GM10266 (cell line): Measurements from ENCODE around the gene ANAPC2.

Experiments
- DNase-seq: peaks from one replicate; pipeline ENCODE4 v3.0.0; 2012; ENCODE audit errors: extremely low spot score
- CTCF ChIP-seq: IDR thresholded peaks from 2 replicates; pipeline ENCODE4 v1.5.1; 2012; ENCODE audit warnings: mild to moderate bottlenecking, low read depth; ENCODE audit not compliant: control insufficient read depth, insufficient read depth; ENCODE audit errors: missing control alignments

ANAPC2 gene

DNA sequence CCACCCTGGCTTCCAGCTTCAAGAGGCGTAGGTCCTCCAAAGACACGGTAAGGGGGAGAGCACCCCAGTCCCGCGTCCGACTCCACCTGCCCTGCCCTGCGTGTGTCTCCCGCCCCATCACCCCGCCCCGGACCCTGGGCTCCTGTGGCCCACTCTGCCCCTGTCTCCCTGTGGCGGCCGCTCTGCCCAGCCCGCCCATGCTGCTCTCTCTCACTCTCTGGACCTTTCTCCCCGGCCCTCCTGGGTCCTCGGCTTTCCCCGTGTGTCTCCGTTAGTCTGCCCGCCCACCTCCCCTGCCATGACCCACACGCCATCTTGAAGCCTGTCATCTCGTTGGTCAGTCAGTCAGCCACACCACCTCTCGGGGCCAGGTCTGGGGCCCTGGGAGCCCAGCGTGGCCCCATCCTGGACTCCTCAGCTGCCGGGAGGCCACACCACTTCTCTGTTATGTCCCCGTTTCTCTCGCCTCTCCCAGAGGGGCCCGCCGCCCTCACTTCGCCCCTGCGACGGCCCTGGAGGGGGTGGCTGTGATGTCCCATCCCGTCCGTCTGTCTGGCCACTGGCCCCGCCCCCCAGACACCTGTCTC lies 23.0 kb downstream of the ANAPC2 start:
- TF ChIP-seq CTCF = no peak

GRCh38 chr9:137164370-137165249 lies 23.8 kb downstream of the ANAPC2 start:
- no peak for DNase-seq
- TF ChIP-seq CTCF = no peak

More for the DNA sequence above, 23.0 kb downstream of the ANAPC2 start:
- DNase-seq = no peak

- DNase-seq = no peak
- TF ChIP-seq CTCF = no peak
These were observed 24.6 kb downstream of the ANAPC2 start for GRCh38 chr9:137163805-137164204.

GRCh38 chr9:137163365-137163715 lies 25.0 kb downstream of the ANAPC2 start:
- no peak for TF ChIP-seq CTCF
- DNase-seq = no peak

GRCh38 chr9:137162505-137163364 lies 25.6 kb downstream of the ANAPC2 start:
- DNase-seq = no peak
- peak; percentile 0 for TF ChIP-seq CTCF

- DNase-seq = peak; percentile 73
- TF ChIP-seq CTCF = no peak
These were observed 26.5 kb downstream of the ANAPC2 start for GRCh38 chr9:137161558-137162486.
